Spleen (tissue), 11 donors: Measurements from ENCODE around the gene COL6A3. TPM values are rescaled to one million over a fixed set of nuclear protein-coding genes. Genes with fewer than 3 reads are reported as not detected.

ENCODE experiments used
- DNase-seq: peaks from one replicate; pipeline ENCODE4 v3.0.0-alpha.2; 2020
- H3K27ac ChIP-seq, 8 donors: fragments of 200-600 bp; sonication (generic) in 7 of 8; 1 replicate in 4 of 8; 2 replicates in 4 of 8; pipeline versions ENCODE4 v1.5.0 to v1.8.0; 2016 to 2021; ENCODE audit warnings: inconsistent platforms in 4 of 8, mild to moderate bottlenecking in 4 of 8, moderate library complexity in 1 of 8
- H3K27me3 ChIP-seq, 7 donors: fragments of 200-600 bp; sonication (generic) in 6 of 7; replicated peaks in 1 of 7; 1 replicate in 4 of 7; 2 replicates in 3 of 7; pipeline versions ENCODE4 v1.5.0 to v1.8.0; 2016 to 2021; ENCODE audit warnings: inconsistent platforms in 3 of 7, mild to moderate bottlenecking in 1 of 7
- H3K36me3 ChIP-seq, 6 donors: fragments of 200-600 bp; sonication (generic) in 5 of 6; 1 replicate in 4 of 6; 2 replicates in 2 of 6; pipeline versions ENCODE4 v1.5.0 to v1.8.0; 2016 to 2021; ENCODE audit warnings: inconsistent platforms in 2 of 6
- H3K4me1 ChIP-seq, 6 donors: fragments of 200-600 bp; sonication (generic) in 5 of 6; 1 replicate in 3 of 6; 2 replicates in 3 of 6; pipeline versions ENCODE4 v1.5.0 to v1.8.0; 2016 to 2021; ENCODE audit warnings: inconsistent platforms in 3 of 6
- H3K4me3 ChIP-seq, 8 donors: fragments of 200-600 bp; sonication (generic) in 7 of 8; 1 replicate in 4 of 8; 2 replicates in 4 of 8; pipeline versions ENCODE4 v1.5.0 to v1.8.0; 2016 to 2021; ENCODE audit warnings: inconsistent platforms in 4 of 8, mild to moderate bottlenecking in 4 of 8, moderate library complexity in 2 of 8
- H3K9me3 ChIP-seq, 8 donors: fragments of 200-600 bp; sonication (generic) in 7 of 8; 1 replicate in 4 of 8; 2 replicates in 4 of 8; pipeline versions ENCODE4 v1.5.0 to v1.8.0; 2016 to 2021; ENCODE audit warnings: inconsistent platforms in 4 of 8
- POLR2A ChIP-seq, 3 donors: fragments of 450-650 bp; IDR thresholded peaks; one replicate each; pipeline ENCODE4 v1.5.1; 2017; ENCODE audit warnings: antibody characterized with exemption in 3 of 3, mild to moderate bottlenecking in 1 of 3
- POLR2AphosphoS5 ChIP-seq, 3 donors: sonication (generic); formaldehyde crosslinking; IDR thresholded peaks; one replicate each; pipeline ENCODE4 v1.5.1; 2017; ENCODE audit warnings: antibody characterized with exemption in 3 of 3
- WGBS, 5 donors: extraction: QIAGEN DNeasy Blood & Tissue Kit in 3 of 5; methylation state at CpG; one replicate each; pipeline versions ENCODE4 v1.1.5 to v1.1.7; 2013 to 2018; 5-methylcytosine and 5-hydroxymethylcytosine counted together
- intact Hi-C: fragments of 100-400 bp; cut with DNase I; formaldehyde crosslinking; loops from one replicate; pipeline ENCODE4 v1.15.0; 2023; ENCODE audit warnings: low total_unique reads
- polyA plus RNA-seq, 3 donors: library from polyadenylated mRNA; stranded (reverse); fragments of 200-250 nt; gene quantifications; one replicate each; pipeline ENCODE4 v1.2.1, GENCODE V29; 2013
- total RNA-seq, 7 donors: library from RNA; depleted of rRNA in 3 of 7; stranded (reverse); fragments of >200 nt in 3 of 7; fragmentation: NEBNext Ultra II Directional in 4 of 7; extraction: Animal tissue kit (Norgen Biotek cat#: 25700) in 4 of 7; gene quantifications; one replicate each; pipeline versions ENCODE4 v1.1.0 to v1.2.1, GENCODE V29; 2016 to 2021
- TF ChIP-seq, protein P1 (sequence below), 11 experiments: fragments of 200-600 bp in 7 of 11; fragments of 450-650 bp in 4 of 11; sonication (generic) in 4 of 11; IDR thresholded peaks in 8 of 11; conservative IDR thresholded peaks in 3 of 11; 1 replicate in 7 of 11; 2 replicates in 4 of 11; pipeline versions ENCODE4 v1.4.0 to v1.8.0; 2016 to 2021; ENCODE audit warnings: antibody characterized with exemption in 11 of 11, inconsistent platforms in 4 of 11, mild to moderate bottlenecking in 1 of 11
- donor health status: healthy with polysubstance abuse.
- donor health status: DM: no; HTN: no; CAD: no; lungs with moderate emphysema.
- donor health status: DM: no; HTN: no; CAD: no.
- donor health status: Bipolar disorder and iron deficiency.
- donor health status: healthy.
- donor health status: DM: no; HTN: no; CAD: no.
- donor health status: DM: yes; HTN: yes; CAD: no.

Gene COL6A3
- total and polyA plus RNA-seq, 10 donors, result 8.3 to 146 (median 65.4) TPM

DNA sequence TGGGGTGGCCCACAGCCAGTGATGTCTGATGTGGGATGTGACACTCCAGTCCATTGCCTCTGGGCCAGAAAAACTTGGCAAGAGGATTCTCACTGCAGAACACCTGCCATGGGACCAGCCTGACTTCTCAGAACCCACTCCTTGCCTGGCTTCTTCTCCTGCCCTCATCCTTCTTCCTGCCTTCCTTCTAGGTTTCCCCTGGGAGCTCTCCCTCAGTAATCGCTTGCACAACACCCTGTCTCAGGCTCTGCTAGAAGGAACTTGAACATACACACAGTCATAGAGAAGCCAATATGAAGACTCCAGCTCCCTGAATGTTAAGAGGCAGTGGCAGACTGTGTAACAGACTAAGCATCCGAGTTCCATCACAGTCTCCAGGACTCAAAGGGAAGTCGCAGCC lies 4.3 kb upstream of the COL6A3 start:
- Histone ChIP-seq H3K4me1 (peaks cover 0 to 10% (median 7%) of the 10 kb centered on the region in 6 donors), H3K9me3 (no peaks in the 10 kb centered on the region), H3K4me3 (no peak overlapping the region), H3K27me3 (peaks cover 0 to 69% (median 5%) of the 10 kb centered on the region in 7 donors), H3K27ac (no peak overlapping the region), H3K36me3 (no peaks in the 10 kb centered on the region)
- TF ChIP-seq POLR2AphosphoS5 (IDR thresholded peaks at IDR 0.05) (no peak), POLR2A (IDR thresholded peaks at IDR 0.05) (no peak)
- TF ChIP-seq, protein P1, sequence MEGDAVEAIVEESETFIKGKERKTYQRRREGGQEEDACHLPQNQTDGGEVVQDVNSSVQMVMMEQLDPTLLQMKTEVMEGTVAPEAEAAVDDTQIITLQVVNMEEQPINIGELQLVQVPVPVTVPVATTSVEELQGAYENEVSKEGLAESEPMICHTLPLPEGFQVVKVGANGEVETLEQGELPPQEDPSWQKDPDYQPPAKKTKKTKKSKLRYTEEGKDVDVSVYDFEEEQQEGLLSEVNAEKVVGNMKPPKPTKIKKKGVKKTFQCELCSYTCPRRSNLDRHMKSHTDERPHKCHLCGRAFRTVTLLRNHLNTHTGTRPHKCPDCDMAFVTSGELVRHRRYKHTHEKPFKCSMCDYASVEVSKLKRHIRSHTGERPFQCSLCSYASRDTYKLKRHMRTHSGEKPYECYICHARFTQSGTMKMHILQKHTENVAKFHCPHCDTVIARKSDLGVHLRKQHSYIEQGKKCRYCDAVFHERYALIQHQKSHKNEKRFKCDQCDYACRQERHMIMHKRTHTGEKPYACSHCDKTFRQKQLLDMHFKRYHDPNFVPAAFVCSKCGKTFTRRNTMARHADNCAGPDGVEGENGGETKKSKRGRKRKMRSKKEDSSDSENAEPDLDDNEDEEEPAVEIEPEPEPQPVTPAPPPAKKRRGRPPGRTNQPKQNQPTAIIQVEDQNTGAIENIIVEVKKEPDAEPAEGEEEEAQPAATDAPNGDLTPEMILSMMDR (IDR thresholded peaks at IDR 0.05 in 8 of 11, conservative IDR thresholded peaks at IDR 0.05 in 3 of 11), result no peak
- intact Hi-C loops, result no loop called here
- no peak for DNase-seq
- WGBS, 5 donors, result 81 to 96% (median 92%) methylated on average over 3 of the region's 3 CpGs

DNA sequence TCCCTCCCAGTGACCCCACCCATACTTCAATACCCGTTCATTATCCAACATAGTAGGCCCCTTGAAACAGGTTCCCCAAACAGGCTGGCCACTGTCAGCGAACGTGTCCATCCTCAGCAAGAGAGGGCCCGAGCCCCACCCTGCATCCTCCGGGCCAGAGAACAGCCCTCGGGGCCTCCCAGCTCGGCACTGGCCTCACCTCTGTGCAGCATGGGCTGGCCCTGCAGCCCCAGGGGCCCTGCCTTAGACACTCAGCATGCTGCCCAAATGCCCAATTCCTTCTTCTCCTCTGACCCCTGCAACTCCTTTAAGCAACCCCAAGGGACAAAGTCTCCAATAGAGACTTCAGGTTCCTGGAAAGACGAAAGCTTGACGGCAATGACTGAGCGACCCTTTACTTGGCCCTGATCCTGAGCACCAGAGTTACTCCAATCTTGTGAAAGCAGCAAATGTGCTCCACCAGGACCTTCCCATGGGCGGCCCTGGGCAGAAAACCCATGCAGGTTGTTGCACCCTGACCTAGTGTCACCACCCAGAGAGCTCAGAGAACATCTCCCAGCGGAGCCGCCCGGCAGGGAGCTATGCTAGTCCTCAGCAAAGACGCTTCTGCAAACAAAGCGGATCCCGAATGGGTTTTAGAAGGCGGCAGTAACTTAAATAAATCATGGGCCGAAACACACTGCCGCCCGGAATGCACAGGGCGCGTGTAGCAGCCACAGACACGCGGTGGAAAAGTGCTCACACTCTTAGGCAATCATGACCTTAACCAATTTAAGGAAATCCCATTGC lies 782 bp downstream of the COL6A3 start:
- peak overlapping the region in 7 of 8 donors; percentile 16 to 67 (median 46) for H3K27ac ChIP-seq
- WGBS, 5 donors, result 75 to 81% (median 78%) methylated on average over 23 to 25 of the region's 25 CpGs
- DNase-seq, result no peak
- no peaks in the 10 kb centered on the region for H3K4me1 ChIP-seq
- no peaks in the 10 kb centered on the region for H3K36me3 ChIP-seq
- TF ChIP-seq, protein P1 (IDR thresholded peaks at IDR 0.05 in 8 of 11, conservative IDR thresholded peaks at IDR 0.05 in 3 of 11), result no peak
- TF ChIP-seq POLR2AphosphoS5 (IDR thresholded peaks at IDR 0.05) (no peak), POLR2A (IDR thresholded peaks at IDR 0.05) (no peak)
- H3K4me3 ChIP-seq, result peak overlapping the region; percentile 20 to 55 (median 34)
- H3K9me3 ChIP-seq, result no peaks in the 10 kb centered on the region
- intact Hi-C loops, result no loop called here
- peaks cover 0 to 49% (median 11%) of the 10 kb centered on the region in 7 donors for H3K27me3 ChIP-seq

DNA sequence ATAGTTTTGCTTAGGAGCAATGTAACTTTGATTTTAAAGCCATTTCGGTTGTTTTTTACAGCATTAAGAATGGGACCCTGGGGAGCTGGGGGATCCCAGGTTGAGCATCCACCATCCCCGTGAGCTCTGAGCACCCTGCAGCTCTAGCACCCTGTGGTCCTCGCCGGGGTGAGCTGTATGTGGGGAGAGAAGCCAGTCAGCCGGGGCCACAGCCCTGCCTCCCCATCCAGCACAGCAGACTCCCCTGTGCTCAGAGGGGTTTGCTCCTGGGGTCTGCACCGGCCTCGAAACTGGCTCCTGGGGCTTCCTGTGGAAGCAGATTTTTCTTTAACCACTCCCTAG lies 1.3 kb downstream of the COL6A3 start:
- TF ChIP-seq, protein P1 (IDR thresholded peaks at IDR 0.05 in 8 of 11, conservative IDR thresholded peaks at IDR 0.05 in 3 of 11), result no peak
- H3K4me1 ChIP-seq, result no peaks in the 10 kb centered on the region
- WGBS, 5 donors, result 61 to 83% (median 71%) methylated on average over 7 of the region's 7 CpGs
- H3K27ac ChIP-seq, result peak overlapping the region in 6 of 8 donors; percentile 16 to 67 (median 50)
- peak overlapping the region; percentile 0 to 55 (median 34) for H3K4me3 ChIP-seq
- intact Hi-C loops, result no loop called here
- peaks cover 0 to 44% (median 11%) of the 10 kb centered on the region in 7 donors for H3K27me3 ChIP-seq
- no peaks in the 10 kb centered on the region for H3K36me3 ChIP-seq
- DNase-seq, result no peak
- no peaks in the 10 kb centered on the region for H3K9me3 ChIP-seq

DNA sequence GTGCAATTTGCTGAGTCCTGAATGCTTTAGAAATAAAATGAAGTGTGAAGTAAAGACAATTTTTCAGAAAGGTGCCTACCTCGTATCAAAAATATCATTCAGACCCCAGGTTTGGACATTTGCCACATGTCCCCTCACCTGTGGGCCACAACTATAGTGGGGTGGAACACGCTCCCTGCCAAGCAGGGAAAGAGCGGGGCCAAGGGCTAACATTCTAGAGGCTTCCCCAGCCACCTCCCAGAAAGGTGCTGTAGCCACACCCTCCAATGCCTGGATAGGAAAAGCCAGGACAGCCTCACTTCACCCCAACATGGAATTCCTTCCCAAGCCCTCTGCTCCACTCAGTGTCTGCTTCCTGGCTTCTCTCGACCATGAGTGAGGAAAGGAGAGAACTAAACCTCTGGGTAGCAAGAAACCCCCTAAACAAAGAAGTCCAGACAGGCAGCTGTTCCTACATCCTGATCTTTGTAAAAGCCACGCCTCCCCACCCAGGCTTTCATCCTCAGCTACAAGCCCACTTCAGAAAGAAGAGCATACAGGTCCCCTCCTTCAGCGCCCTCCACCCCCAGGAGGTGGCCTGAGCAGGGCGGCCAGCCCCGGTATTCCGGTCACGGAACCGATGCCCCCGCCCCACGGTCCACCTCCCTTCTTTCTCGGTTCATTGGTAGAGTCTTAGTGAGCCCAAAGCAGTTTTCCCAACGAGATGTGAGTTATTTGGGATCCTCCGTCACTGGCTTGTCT lies 2.1 kb downstream of the COL6A3 start:
- Histone ChIP-seq H3K4me3 (peak overlapping the region in 7 of 8 donors; percentile 0 to 55 (median 35)), H3K27ac (peak overlapping the region in 7 of 8 donors; percentile 16 to 67 (median 45))
- intact Hi-C loops, result no loop called here

More for the DNA sequence above, 2.1 kb downstream of the COL6A3 start:
- 72 to 79% (median 75%) methylated on average over 16 of the region's 16 CpGs for WGBS, 5 donors
- peaks cover 0 to 45% (median 11%) of the 10 kb centered on the region in 7 donors for H3K27me3 ChIP-seq
- no peak for TF ChIP-seq POLR2A (IDR thresholded peaks at IDR 0.05)
- TF ChIP-seq POLR2AphosphoS5 (IDR thresholded peaks at IDR 0.05), result peak in 2 of 3 donors; percentile 28
- H3K36me3 ChIP-seq, result no peaks in the 10 kb centered on the region
- DNase-seq, result no peak
- H3K9me3 ChIP-seq, result no peaks in the 10 kb centered on the region
- H3K4me1 ChIP-seq, result no peaks in the 10 kb centered on the region
